HG02642 (cell line): ENCODE results near the gene RAPGEF4.

ENCODE experiments used
- ATAC-seq: cut with Tn5 transposase; IDR thresholded peaks from one replicate; pipeline ENCODE4 v1.9.1; 2021; ENCODE audit warnings: mild to moderate bottlenecking; ENCODE audit not compliant: unreplicated experiment, poor library complexity

Gene RAPGEF4

DNA sequence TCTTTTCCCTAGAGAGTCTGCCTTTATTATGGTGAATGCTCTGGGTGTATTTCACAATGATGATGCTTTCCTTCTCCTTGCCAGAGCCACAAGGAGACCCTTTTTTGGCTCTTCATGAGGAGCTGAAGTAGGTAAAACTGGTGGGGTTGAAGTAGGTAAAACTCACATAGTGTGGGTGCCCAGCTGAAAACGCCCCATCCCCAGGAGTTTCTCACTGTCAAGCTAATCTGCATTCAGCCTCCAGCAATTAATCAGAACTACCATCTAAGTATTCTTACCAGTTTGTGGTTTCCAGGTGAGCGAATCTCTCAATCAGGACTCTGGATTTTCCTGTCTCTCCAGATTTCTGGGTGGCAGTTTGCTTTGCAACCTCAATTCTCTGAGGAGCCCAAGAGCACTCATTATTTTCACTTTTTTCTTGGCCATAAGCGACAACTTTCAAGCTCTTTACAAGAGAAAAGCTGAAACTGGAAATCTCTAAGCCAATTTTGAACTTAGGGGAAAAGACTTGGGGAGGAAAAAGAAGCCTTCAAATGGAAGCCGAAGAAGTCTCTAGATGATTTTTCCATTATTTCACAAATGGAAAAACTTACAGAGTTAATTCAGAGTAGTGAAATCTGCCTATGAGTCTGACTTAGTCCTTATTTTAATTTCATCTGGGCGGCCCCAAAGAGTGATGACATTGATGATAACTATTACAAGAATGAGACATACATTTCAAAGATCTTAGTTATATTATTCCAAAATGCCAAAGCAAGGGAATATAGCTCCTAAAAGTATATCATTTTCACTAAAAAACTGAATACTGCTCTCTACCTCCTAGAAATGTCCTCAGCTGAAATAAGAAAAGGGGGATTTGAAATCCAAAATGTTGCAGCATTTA, 218.6 kb downstream of the RAPGEF4 start:
- no peak for ATAC-seq

- ATAC-seq = no peak
Observed at GRCh38 chr2:172955587-172955986, 219.9 kb downstream of the RAPGEF4 start.

DNA sequence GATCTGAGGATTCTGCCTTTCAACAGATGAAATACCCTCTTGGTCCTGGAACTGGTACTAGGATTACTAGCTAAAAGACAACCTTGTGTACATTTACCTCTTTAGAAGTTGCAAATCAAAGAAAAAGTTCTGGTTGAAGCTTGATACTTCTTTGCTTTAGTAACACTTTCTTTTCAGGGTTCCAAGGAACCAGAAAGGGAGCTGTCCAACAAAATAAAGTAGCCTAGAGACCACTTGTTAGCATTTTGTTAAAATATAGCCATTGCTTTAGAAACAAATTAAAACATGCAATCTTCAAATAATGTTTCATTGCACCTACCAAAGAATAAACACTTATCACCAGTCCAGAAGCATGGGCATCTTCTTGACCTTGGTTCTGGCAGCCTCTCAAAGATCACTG, 222.1 kb downstream of the RAPGEF4 start:
- no peak for ATAC-seq

GRCh38 chr2:172962082-172962481, 226.4 kb downstream of the RAPGEF4 start:
- ATAC-seq = no peak

- no peak for ATAC-seq
Observed at GRCh38 chr2:172962824-172963223, 227.2 kb downstream of the RAPGEF4 start.

- no peak for ATAC-seq
Observed at GRCh38 chr2:172964511-172965139, 229.0 kb downstream of the RAPGEF4 start.

DNA sequence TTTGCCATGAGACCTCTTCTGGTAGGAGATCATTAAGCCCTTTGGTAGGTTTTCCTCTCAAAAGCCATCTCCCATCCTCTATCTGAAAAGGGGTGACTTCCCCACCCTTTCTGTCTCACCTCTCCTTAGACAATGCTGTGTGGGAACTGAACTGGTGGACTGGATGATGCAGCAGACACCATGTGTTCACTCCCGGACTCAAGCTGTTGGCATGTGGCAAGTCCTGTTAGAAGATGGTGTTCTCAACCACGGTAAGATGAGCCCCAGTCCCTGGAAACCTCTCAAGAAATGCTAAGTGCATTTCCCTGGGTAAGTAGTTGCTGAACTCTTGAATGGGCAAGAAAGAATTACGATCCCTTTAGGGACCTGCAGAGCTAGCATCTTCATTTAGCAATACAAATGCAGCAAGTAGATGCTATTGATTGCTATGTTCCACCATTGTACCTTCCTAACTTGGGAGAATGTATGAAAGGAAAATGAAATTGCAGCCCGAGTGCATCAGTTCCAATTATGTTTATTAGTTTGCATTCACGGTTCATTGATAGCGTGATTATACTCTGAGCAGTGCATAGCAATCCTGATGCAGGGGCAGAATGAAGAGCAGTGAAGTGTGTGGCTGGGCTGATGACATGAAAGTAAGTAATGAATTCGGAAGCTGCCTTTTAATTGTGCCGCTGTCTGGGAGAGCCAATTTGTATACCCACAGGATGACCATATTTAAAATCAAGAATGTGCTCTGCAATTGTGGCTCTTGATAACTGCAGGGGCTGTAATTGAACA, 230.0 kb downstream of the RAPGEF4 start:
- ATAC-seq = no peak

- no peak for ATAC-seq
Observed at GRCh38 chr2:172967036-172967982, 231.7 kb downstream of the RAPGEF4 start.

DNA sequence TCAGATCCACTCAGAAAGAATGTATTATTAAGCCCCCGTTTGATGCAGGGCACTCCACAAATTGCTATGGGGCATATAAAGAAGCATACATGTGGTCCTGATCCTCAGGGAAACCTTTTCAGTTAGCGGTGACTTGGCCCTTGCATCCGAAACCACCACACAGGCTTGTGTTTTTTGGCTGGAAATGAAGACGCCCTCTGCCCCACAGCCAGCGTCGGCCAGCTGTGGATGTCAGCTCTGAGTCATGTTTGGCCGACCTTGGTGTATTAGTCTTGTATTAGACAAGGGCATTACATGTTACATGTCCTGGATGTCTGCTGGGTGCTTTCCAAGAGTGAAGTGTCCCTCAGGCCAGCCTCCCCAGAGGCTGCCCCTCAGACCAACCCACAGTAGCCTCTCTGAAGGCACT, 232.4 kb downstream of the RAPGEF4 start:
- ATAC-seq = no peak

GRCh38 chr2:172969166-172969565, 233.5 kb downstream of the RAPGEF4 start:
- no peak for ATAC-seq

DNA sequence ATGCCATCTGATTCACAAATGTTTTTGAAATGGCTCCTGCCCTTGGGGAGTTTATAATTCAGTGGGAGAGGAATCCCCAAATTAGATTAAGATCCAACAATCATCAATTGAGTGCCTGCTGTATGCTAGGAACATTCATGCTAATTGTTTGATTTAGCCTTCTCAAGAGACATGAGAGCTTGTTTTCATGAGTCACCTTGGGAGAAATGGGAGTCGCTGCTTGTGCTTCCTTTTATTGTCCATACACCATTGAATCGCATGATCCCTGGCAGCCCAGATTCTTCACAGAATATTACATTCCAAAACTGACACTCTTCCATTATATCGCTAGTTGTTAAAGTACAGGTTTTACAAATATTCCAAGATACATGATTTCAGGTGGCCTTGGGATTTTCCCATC, 234.0 kb downstream of the RAPGEF4 start:
- ATAC-seq = no peak

GRCh38 chr2:172970660-172971059, 235.0 kb downstream of the RAPGEF4 start:
- no peak for ATAC-seq

- peak; percentile 66 for ATAC-seq
Observed at GRCh38 chr2:172972005-172972619, 236.5 kb downstream of the RAPGEF4 start.

DNA sequence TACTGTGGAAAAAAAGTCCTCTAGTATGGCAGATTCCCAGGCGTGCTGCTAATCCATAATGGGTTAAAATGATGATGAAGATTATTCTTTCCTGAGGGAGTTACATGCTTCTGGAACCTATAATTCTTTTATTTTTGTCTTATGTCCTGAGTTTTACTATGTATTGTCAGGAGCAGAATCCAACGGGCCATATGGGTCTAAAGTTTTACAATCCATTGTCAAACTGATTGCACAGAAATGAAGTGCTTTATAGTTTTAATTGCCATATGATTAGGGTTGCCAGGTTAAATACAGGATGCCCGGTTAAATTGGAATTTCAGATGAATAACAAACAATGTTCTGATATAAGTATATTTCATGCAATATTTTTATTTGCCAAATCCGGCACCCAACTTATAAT, 239.1 kb downstream of the RAPGEF4 start:
- ATAC-seq = no peak

DNA sequence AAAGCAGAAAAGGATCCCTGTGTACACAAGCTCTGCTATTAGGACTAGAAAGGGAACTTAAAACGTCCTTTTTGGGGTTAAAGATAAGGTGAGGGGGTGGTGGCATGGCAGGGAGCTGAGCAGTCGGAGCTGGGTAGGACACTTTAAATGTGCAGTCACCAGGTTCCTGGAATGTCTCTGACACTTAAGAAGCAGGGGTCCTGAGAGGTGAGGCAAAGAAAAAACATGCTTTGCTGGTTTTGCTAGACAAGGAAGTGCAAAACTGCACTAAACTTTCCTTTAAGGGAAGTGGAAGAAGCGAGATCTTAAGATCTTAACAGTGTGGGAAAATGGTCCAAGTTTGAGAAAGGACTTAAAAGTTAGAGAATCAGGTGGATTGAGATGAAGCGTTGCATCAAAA, 240.5 kb downstream of the RAPGEF4 start:
- no peak for ATAC-seq

DNA sequence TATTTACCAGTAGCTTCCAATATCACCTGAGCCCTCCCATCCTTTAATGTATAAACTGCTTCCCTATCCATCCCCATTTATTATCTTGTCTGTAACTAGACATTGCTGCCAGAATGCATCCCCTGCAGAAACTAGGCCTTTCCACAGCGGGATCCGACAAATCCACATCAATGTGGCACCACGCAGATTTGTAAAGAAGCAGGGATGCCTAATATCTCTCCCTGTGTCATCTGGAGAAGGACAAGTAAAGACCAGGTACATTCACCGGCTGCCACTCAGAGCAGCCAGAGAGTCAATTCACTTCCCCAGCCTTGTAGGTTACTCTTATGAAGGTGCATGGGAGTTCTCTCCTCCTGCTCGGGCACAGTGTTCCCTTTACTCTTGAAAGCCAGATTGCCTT, 241.2 kb downstream of the RAPGEF4 start:
- ATAC-seq = no peak

DNA sequence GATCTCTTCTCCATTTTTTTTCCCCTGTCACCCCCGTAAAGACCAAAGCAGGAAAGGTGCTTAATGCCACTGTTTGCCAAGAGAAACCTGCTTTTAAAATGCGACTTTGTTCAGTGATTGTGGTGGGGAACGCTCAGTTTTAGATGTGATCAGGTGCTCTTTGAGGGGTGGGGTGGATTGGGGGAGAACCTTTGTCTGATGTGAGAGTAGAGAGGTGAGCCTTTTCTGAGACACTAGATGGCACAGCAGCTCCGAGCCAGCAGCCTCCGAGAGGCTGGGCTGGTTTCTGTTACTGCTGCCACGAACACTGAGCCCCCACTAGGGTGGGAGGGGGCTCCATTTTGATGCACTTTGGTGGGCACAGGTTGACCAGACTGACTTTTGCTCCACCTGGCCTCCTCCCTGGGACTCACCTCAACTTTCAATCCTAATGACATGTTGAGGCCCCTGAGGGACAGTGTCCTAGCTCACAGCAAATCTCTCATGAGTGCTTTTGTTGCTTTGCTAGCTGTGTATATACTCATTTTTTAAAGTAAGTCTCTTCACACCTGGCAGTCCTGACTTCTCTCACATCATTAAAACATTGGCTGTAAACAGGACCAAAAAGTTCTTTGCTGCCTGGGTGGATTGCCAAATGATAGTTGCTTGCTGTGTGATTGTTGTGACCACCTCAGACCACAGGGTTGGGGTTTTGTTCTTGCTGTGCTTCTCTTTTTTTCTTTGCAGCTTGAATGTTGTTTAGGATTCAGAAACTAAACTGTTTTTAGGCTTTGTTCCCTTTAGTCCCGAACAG, 241.8 kb downstream of the RAPGEF4 start:
- ATAC-seq = no peak

- no peak for ATAC-seq
Observed at GRCh38 chr2:172978063-172978383, 242.4 kb downstream of the RAPGEF4 start.
